ENCODE measurements around the gene SMTNL2. TPM values are rescaled to one million over a fixed set of nuclear protein-coding genes. Genes with fewer than 3 reads are reported as not detected.
"Not testable (repeated sequence)": the region's sequence is repeated elsewhere in the genome, so short reads cannot be mapped to it uniquely, and the experiment has no call there.

The SMTNL2 gene
- total RNA-seq, 1 donor from 2014 or later, result 2.0 TPM

- no peak for DNase-seq (ENCODE audit: low spot score)
Observed at GRCh38 chr17:4585638-4585994, 1.3 kb downstream of the SMTNL2 start.

- no peak for DNase-seq (ENCODE audit: low spot score)
Observed at GRCh38 chr17:4586043-4586442, 1.7 kb downstream of the SMTNL2 start.

GRCh38 chr17:4587195-4587594 lies 2.9 kb downstream of the SMTNL2 start:
- no peak for DNase-seq (ENCODE audit: low spot score)

GRCh38 chr17:4587803-4588202 lies 3.5 kb downstream of the SMTNL2 start:
- no peak for DNase-seq (ENCODE audit: low spot score)

- DNase-seq (ENCODE audit: low spot score), result no peak
Observed at GRCh38 chr17:4588391-4588790, 4.1 kb downstream of the SMTNL2 start.

GRCh38 chr17:4588898-4589625 lies 4.7 kb downstream of the SMTNL2 start:
- no peak for DNase-seq (ENCODE audit: low spot score)

GRCh38 chr17:4590042-4590441 lies 5.7 kb downstream of the SMTNL2 start:
- not testable (repeated sequence) for DNase-seq (ENCODE audit: low spot score)

GRCh38 chr17:4590981-4591453 lies 6.7 kb downstream of the SMTNL2 start:
- DNase-seq (ENCODE audit: low spot score), result no peak

- DNase-seq (ENCODE audit: low spot score), result no peak
Observed at GRCh38 chr17:4591529-4591928, 7.2 kb downstream of the SMTNL2 start.

- DNase-seq (ENCODE audit: low spot score), result no peak
Observed at GRCh38 chr17:4592240-4593005, 8.1 kb downstream of the SMTNL2 start.

GRCh38 chr17:4593021-4593421 lies 8.7 kb downstream of the SMTNL2 start:
- DNase-seq (ENCODE audit: low spot score), result no peak

- DNase-seq (ENCODE audit: low spot score), result no peak
Observed at GRCh38 chr17:4594406-4594805, 10.1 kb downstream of the SMTNL2 start.

- no peak for DNase-seq (ENCODE audit: low spot score)
Observed at GRCh38 chr17:4594931-4595684, 10.8 kb downstream of the SMTNL2 start.

GRCh38 chr17:4595685-4596342 lies 11.5 kb downstream of the SMTNL2 start:
- DNase-seq (ENCODE audit: low spot score), result not testable (repeated sequence)

GRCh38 chr17:4596636-4597380 lies 12.5 kb downstream of the SMTNL2 start:
- DNase-seq (ENCODE audit: low spot score), result no peak

GRCh38 chr17:4597975-4598374 lies 13.6 kb downstream of the SMTNL2 start:
- DNase-seq (ENCODE audit: low spot score), result no peak

- DNase-seq (ENCODE audit: low spot score), result no peak
Observed at GRCh38 chr17:4598776-4599504, 14.6 kb downstream of the SMTNL2 start.

GRCh38 chr17:4599505-4600281 lies 15.4 kb downstream of the SMTNL2 start:
- DNase-seq (ENCODE audit: low spot score), result no peak

GRCh38 chr17:4600563-4600962 lies 16.2 kb downstream of the SMTNL2 start:
- no peak for DNase-seq (ENCODE audit: low spot score)

GRCh38 chr17:4601326-4601725 lies 17.0 kb downstream of the SMTNL2 start:
- DNase-seq (ENCODE audit: low spot score), result no peak
